LHCN-M2 (cell line): Measurements from ENCODE around the gene DTX4. TPM values are rescaled to one million over a fixed set of nuclear protein-coding genes. Genes with fewer than 3 reads are reported as not detected.

ENCODE experiments used
- DNase-seq: peaks from one replicate; pipeline ENCODE4 v3.0.0-alpha.2; 2012; ENCODE audit warnings: low read depth
- total RNA-seq: library from RNA; depleted of rRNA; stranded (reverse); fragments of >200 nt; gene quantifications from 2 replicates; pipeline ENCODE4 v1.2.3, GENCODE V29; 2014; rRNA removed

Gene DTX4
- total RNA-seq, 1 experiment from 2014 or later: 1.2 TPM

DNA sequence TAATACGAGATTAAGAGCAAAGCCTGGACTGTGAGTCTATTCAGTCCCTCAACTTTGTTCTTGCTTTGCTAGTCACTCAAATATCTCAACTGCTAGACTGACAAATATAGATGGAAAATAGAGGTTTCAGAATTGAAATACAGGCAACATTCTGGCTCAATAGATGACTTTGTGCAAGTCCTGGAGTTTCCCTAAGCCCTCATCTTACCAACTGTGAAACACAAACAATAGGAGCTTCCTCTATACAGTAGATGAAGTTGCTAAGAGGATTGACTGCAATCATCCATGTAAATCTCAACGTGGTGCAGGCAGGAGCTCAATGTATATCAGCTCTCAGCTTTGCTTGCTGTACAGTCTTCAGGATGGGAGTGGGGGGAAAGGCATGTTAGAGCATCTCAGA is 47.0 kb downstream of the DTX4 start:
- no peak for DNase-seq

DNA sequence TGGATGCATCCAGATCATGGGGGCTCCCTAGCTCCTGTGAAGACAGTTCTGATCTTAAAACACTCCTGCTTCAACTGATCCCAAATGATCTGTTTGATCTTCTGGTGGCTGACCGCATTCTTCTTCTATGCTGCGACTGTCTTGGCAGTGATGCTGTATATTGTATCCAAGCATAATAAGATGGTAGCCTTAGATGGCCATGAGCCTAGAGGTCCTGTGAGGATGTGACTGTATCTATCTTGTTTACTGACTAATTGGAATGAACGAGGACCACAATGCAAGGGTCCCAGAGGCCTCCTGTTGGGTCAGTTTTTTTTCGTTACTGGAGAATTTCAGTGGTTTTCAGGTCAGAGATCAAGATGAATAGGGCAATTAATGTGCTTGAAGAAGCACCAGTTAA is 47.9 kb downstream of the DTX4 start:
- DNase-seq: no peak

DNA sequence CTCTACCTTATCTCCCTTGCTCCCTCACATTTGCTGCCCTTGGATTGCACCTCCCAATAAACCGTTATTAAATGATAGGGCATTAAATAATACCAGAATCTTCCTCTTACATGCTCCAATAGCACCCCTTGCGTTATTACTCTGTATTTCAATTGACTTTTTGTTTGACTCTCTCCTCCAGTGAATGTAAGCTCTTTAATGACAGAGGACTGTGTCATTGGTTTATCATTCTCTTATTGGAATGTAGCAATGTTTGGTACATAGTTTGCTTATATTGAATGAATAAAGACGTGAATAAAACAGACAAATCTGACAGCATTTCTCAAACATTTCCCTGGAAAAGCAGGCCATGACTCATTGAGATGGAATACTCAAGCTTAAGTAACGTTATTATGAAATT is 49.5 kb downstream of the DTX4 start:
- DNase-seq: peak; percentile 67

DNA sequence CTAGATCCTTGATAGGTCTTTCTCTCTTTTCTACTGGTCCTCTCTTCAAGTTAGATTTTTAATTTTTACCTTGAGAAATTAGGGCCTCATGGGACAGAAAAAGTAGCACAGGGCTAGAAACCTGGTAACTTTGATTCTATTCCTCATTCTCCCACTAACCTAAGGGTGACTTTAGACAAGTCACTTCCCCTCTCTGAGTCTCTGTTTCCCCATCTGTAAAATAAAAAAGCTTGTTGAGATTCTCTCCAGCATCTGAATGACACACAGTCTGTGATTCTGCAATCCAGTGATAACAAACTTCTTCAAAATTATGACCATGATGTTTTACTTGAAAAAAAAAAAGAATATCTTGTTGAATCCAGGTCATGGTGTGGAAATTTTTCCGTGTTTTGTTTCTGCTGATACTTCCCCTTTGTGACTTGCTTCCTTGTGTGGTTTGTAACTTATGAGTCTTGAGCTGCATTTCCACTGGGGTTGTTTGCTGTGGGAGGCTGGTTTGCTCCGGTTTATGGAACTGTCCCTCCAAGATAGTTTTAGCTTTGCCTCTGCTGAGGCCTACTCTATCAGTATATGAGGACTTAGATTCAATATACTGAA is 50.6 kb downstream of the DTX4 start:
- no peak for DNase-seq

DNA sequence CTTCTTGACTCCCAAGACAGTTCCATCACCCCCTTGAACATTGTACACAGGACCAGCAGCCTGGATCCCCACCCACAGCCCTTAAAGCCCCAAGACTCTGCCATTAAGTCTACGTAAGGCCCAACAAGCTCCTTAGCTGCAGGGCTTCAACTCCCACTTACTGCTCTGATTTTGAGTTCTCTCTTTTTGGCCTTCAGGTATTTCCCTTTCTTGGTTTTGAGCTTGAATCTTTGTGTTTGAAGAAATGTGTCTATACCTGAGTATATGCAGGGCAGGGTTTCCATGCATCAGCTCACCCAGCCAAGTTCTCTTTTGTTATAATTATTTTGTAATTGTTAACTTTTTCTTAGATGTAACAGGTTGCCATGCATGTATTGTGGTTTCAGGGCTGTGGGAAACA is 51.2 kb downstream of the DTX4 start:
- no peak for DNase-seq

DNA sequence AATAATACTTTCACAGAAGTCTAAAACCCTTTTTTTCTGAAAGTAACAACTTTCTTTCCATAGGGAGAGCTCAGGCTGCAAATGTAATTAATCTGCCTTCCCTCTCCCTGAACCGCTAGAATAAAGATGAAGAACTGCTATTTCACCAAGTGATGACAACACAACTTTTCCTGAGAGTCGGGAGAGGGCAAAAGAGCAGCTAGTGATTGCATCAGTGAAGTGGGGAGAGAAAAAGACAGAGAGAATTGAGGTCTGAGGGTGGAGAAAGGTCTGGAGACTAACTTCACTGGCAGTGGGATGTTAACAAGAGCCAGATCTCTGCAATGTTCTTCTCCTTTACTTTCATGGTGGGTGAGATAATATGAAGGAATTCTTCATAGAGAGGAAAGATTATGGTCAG is 51.7 kb downstream of the DTX4 start:
- DNase-seq: no peak

DNA sequence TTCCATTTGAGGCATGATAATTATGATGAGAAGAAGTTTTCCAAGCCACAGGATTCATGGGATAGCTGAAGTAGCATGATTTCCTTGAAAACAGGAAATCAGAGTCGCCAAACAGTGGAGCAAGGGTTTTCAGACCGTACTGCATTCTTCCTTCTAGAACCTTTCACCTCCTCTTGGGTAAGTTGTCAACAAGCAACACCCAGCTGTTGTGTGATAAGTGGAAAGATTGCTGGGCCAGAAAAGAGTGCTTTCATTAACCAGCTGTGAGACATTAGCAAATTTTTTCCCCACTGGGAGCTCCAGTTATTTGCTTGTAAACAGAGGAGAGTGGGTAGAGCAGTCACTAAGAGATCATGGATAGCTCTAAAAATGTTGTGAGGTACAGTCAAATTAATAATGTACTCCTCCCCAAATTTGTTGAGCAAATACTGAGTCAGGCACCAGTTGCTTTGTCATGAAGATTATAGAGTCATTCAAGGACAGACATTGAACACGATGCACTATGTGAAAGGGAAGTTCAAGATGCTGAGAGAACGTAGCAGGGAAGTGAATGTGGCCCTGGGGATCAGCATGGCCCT is 52.5 kb downstream of the DTX4 start:
- DNase-seq: peak; percentile 12

DNA sequence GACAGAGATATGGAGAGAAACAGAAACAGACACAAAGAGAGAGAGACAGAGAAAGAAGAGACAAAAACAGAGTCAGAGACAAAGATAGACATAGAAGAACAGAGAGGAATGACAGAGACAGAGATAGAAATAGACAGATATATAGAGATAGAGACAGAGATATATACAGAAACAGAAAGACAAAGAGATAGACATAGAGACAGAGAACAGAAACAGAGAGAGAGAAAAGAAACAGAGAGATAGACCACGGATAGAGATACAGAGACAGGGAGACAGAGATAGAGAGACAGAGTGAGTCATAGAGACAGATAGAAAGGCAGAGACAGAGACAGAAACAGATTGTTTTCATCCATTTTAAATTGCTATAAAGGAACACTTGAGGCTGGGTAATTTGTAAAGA is 53.1 kb downstream of the DTX4 start:
- no peak for DNase-seq

DNA sequence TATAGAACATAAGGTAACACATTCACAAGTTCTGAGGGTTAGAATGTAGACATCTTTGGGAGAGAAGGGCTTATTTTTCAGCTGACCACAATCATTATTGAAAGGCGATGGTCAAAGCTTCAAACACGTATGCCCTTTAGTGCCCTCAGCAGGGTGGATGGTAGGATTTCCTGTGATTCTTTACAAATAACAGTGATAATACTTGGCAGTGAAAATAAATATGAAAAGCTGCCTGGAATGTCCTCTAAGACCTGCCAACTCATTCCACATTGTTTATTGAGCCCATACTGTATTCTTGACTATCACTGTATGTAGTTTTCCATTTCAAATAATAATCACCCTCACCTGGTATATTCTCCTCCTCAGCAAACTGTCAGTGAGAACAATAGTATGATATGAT is 54.5 kb downstream of the DTX4 start:
- no peak for DNase-seq

DNA sequence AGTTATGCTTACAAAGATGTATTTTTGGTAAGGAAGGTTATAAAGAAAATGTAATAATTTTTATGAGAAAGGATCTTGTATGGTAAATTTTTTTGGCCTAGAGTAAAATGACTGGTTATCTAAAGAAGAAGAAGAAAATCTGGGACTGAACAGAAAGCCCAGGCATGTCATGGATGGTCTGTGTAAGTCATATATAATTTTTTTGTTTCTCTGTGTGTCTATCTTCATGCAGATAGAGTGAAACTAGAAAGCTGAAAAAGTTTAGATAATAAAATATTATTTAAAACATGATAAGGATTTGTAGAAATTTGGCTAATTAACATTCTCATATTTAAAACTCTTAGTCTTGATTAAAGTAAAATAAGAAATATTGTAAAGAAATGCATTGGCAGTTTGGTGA is 68.4 kb downstream of the DTX4 start:
- no peak for DNase-seq

DNA sequence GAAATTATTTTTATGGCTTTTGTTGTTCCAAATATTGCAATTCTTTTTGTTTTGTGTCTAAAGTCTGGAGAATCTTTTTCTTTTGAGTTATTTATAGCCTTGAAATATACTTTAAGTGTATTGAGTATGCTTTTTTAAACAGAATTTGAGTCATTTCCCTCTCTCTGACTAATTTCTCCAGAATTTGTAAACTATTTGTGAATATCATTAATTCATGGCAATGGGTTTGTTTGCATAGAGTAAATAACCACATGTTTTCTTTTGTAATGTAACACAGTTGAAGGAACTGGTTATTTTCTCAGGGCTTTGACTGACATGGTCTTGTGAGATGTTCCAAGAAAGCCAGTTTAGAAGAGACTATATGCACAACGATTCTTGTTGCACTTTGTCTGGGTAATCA is 71.7 kb downstream of the DTX4 start:
- no peak for DNase-seq

DNA sequence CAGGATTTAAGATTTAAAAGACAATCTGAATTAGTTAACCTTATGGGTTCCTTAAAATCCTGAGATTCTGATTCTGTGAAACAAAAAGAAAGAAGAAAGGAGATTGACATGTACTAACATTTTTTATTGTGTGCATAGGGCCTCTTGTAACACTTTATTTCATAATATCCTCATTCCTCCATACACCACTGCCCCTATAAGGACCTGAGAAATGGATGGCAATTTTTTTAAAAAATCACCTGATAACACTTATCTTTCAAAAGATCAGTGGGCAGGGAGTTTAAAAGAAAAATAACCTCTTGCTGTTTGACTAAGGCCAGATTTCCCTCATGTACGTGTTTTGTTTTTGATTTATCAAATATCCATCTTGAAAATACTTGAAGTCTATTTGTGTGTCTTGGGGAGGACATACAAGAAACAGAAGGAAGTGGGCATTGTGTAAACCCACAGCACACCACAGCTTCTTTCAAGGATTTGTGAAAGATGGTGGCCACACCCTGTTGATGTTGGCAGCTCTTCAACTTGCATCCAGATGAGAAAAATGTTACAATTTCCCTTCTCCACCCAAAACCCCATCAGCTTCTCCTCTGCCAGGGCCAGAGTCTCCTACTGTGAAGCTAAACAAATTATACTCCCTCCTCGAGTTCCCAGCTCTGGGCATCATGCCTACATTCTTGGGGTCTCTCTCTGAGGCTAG is 75.7 kb downstream of the DTX4 start:
- peak; percentile 25 for DNase-seq

DNA sequence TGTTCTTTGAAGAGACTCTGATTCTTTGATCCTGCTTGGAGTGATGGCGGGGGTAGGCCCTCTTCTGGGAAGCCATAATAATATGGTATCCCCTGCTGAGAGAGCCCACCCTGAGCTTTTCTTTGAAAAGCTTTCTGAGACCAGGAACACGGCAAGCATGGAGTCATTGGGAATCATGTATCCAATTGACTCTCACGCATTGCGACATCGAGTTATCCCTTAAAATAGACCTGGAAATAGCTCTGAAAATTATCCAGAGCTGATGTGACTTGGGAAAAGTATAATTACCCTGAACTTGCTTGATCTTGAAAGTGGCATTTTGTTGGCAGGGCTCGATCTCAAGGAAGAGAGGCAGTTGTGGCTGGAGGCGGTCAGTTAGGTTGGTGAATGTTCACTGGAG is 77.6 kb downstream of the DTX4 start:
- no peak for DNase-seq

DNA sequence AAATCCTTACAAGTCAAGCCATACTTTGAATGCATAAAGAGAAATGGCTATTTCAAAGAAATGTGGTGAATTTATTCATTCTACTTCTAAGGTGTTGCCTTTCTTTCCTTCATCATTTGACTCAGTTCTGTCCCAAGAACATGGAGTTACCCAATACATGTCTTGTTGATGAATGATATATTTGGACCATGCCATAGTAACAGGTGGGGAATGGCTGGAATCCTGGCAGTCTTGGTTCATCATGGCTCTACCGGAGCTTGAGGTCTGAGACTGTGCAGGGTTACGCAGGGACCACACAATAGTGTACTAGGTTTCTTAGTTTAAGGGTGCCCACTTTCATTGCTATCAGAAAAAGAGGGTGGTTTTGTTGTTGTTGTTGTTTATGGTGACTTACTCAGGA is 81.1 kb downstream of the DTX4 start:
- no peak for DNase-seq

DNA sequence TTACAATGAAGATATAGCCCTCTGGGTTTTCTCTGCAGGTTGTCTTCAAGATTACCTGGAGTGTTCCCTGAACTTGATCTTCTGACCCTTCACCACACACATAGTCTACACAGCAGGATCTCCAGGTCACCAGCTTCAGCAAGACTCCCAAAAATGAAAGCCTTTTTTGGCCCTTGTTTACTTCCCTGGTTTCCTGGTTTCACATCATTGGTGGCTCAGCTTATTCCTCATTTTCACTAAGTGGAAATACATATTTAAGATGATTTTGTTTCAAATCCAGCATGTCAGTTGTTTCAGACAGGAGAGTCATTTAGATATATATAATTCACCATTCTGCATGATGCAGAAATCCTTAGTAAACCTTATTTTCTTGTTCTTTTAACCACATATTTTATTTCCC is 82.4 kb downstream of the DTX4 start:
- DNase-seq: no peak

DNA sequence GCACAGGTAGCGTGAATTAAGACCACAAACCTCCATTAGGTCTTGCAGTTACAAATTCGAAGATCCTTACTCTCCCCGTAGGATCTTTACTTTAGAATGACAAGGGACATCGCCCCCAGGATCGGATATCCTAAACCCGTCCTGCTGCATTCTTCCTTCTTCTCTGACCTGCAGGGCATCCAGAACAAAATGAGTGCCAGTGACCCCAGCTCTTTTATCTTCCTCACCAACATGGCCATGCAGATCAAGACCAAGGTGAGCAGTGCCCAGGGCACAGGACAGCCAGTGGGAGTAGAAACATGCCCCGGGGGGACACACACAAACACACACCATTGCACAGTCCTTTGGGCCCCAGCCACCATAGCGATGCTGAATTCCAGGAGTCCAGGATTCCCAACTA is 83.3 kb downstream of the DTX4 start:
- DNase-seq: no peak

Other genes starting within 250 kb of the DTX4 start
- gene GLYATL1, start 232.6 kb upstream of the DTX4 start, total RNA-seq: 0.69 and 0.96 TPM in 2 replicates
- not detected in 2 replicates for gene GLYATL1B, start 85.8 kb upstream of the DTX4 start, total RNA-seq
- 37.0 and 38.9 TPM in 2 replicates for gene FAM111B, start 64.9 kb upstream of the DTX4 start, total RNA-seq
- gene FAM111A, start 29.3 kb upstream of the DTX4 start, total RNA-seq: 80.3 and 80.8 TPM in 2 replicates
- not detected in 2 replicates for gene MPEG1, start 40.8 kb downstream of the DTX4 start, total RNA-seq
- gene OR5AN1, start 186.8 kb downstream of the DTX4 start, total RNA-seq: not detected in 2 replicates